ENCODE measurements around the gene TOPAZ1.

- TF ChIP-seq POLR2AphosphoS5 (IDR thresholded peaks at IDR 0.05) (no peak), POLR2A (IDR thresholded peaks at IDR 0.05) (no peak)
- TF ChIP-seq, protein P1, sequence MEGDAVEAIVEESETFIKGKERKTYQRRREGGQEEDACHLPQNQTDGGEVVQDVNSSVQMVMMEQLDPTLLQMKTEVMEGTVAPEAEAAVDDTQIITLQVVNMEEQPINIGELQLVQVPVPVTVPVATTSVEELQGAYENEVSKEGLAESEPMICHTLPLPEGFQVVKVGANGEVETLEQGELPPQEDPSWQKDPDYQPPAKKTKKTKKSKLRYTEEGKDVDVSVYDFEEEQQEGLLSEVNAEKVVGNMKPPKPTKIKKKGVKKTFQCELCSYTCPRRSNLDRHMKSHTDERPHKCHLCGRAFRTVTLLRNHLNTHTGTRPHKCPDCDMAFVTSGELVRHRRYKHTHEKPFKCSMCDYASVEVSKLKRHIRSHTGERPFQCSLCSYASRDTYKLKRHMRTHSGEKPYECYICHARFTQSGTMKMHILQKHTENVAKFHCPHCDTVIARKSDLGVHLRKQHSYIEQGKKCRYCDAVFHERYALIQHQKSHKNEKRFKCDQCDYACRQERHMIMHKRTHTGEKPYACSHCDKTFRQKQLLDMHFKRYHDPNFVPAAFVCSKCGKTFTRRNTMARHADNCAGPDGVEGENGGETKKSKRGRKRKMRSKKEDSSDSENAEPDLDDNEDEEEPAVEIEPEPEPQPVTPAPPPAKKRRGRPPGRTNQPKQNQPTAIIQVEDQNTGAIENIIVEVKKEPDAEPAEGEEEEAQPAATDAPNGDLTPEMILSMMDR (IDR thresholded peaks at IDR 0.05) = no peak
These were observed 117.6 kb downstream of the TOPAZ1 start for GRCh38 chr3:44359146-44359751.
